GM18517 (cell line): Measurements from ENCODE around the gene NCAM1.
"Not testable (repeated sequence)": the region's sequence is repeated elsewhere in the genome, so short reads cannot be mapped to it uniquely, and the experiment has no call there.

ENCODE experiments used
- ATAC-seq: cut with Tn5 transposase; IDR thresholded peaks from one replicate; pipeline ENCODE4 v1.9.1; 2021; ENCODE audit warnings: mild to moderate bottlenecking, moderate library complexity; ENCODE audit not compliant: unreplicated experiment

Gene NCAM1

GRCh38 chr11:113021111-113021510, 59.9 kb downstream of the NCAM1 start:
- ATAC-seq: no peak

- no peak for ATAC-seq
These were observed 61.0 kb downstream of the NCAM1 start for GRCh38 chr11:113022262-113022661.

- no peak for ATAC-seq
These were observed 62.0 kb downstream of the NCAM1 start for GRCh38 chr11:113023228-113023627.

GRCh38 chr11:113023986-113024385, 62.8 kb downstream of the NCAM1 start:
- ATAC-seq: no peak

- ATAC-seq: no peak
These were observed 65.6 kb downstream of the NCAM1 start for GRCh38 chr11:113026778-113027177.

- ATAC-seq: no peak
These were observed 73.4 kb downstream of the NCAM1 start for GRCh38 chr11:113034576-113034975.

- no peak for ATAC-seq
These were observed 74.5 kb downstream of the NCAM1 start for GRCh38 chr11:113035708-113036107.

- no peak for ATAC-seq
These were observed 82.5 kb downstream of the NCAM1 start for GRCh38 chr11:113043698-113044097.

- ATAC-seq: no peak
These were observed 83.9 kb downstream of the NCAM1 start for GRCh38 chr11:113045146-113045545.

DNA sequence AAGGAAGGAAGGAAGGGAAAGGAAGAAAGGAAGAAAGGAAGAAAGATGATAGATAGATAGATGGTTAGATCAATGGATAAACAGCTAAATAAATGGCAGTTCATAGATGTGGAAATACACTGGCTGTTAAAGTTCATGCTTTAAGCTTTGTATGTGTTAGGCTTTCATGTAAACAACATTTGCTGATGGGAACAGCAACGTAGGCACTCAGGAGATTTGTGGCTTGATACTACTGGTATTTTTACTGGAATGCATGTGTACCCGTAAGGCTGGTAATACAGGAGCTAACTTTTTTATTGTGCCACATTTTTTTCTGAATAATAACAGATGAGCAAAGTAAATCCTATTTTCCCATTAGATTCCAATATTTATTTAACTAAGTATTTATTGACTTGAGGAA, 85.6 kb downstream of the NCAM1 start:
- ATAC-seq: no peak

DNA sequence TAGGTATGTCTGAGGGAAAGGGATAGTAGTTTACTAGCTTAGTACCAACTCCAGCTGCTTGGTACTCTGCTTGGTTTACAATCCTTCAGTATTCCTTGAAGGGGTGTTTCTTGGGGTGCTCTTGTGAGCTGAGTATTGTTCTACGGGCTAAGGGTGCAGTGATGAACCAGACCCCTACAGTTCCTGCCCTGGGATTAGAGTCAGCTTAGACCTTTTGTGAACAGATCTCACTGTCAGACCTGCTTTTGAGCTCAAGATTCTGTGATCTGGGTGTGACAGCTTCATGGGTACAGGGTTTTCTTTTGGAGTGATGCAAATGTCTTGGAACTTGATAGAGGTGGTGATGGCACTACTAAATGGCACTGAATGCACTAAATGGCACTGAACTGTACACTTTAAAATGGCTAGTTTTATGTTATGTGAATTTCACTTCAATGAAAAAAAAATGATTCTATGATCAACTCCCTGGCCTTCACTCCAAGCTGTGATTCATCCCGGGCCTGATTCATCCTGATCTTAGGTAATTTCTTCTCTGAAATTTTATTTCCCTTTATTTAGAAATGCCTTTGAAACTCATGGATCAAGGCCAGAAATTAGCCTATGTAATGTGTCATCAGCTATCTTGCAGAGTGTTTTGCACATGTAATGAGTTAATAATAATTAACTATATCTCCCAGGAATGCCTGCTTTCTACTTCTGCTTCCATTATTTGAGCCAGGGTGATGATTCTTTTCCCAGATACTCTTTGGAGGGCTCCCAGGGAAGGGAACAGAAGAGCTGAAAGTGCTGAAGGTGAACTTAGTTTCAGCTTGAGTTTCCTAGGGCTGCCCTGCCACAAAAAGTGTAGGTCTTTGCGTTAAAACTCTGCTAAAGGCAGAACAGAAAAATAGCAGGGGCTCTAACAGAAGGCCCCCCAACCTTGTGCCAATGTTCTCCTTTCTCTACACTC, 87.9 kb downstream of the NCAM1 start:
- ATAC-seq: no peak

- ATAC-seq: not testable (repeated sequence)
These were observed 91.8 kb downstream of the NCAM1 start for GRCh38 chr11:113053042-113053441.

DNA sequence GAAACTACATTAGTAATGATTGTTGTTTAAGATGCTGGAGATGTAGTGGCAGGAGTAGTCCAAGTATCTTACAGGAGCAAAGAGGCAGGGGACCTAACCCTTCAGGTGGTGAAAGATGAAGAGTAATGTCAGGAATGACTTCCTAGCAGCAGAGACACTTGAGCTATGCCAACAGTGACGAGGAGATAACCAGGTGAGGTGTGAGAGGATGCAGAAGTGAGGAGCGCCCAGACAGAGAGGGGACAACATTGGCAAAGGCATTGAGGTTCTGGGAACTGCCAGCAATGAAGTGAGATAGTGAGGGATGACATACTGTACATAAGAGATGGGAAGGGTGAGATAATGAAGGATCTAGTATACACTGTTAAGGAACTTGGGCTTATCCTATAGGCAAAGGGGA, 95.8 kb downstream of the NCAM1 start:
- ATAC-seq: no peak

DNA sequence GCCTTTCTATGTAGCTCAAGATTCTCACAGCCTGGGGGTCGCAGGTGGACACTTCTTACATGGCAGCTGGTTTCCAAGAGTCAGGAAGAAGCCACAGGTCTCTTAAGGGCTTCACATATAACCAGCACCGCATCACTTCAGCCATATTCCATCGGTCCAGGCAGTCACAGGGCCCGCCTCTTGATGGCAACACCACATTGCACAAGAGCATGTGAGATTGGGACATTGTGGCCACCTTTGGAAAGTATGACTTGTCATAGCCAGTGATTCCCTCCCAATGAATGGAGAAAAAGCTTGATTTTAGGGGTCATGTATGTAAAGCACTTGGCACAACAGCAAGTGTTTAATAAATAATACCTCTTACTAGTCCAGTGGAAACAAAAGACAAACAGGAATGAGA, 98.3 kb downstream of the NCAM1 start:
- ATAC-seq: no peak

DNA sequence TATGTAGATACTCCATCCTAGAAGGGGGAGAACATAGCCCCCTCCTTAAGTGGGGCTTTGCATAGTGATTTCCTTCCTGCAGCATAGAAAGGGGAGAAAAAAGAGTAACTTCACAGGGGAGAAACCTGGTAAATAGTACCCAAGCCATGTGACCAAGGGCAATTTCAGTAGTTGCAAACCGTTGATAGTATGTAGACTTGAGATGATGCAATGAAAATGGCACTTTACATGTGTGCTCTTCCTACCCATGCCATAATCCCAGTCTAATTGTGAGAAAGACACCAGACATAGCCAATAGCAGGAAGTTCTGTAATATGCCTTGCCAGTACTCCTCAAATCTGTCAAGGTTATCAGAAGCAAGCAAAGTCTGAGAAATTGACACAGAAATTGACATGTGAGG, 104.1 kb downstream of the NCAM1 start:
- ATAC-seq: no peak

DNA sequence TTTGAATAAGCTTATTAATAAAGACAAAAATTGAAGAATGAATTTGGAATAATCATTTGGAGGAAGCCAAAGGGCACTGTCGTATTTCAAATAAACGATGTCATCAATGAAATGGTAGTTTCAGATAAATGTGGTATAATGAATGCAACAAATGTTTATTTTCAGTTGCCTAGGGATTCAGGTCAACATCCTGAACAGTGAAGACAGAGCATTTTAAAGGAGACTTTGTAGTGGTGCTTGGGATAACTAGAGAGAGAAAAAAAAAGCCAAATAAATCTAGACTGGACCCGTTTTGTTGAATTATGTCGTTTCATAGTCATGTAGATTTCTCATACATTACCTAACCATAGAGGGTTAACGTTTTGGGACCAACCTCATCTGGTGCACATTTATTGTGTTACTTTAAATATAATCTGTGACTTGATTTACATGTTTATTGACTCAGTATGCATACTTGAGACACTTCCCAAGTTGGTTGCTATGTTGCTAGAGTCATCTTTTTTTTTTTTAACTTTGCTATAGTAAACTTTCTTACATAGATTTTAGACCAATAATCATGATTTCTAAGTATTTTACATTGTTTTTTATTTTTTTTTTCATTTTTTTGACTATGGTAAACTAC, 111.1 kb downstream of the NCAM1 start:
- no peak for ATAC-seq

GRCh38 chr11:113073290-113073953, 112.2 kb downstream of the NCAM1 start:
- no peak for ATAC-seq

DNA sequence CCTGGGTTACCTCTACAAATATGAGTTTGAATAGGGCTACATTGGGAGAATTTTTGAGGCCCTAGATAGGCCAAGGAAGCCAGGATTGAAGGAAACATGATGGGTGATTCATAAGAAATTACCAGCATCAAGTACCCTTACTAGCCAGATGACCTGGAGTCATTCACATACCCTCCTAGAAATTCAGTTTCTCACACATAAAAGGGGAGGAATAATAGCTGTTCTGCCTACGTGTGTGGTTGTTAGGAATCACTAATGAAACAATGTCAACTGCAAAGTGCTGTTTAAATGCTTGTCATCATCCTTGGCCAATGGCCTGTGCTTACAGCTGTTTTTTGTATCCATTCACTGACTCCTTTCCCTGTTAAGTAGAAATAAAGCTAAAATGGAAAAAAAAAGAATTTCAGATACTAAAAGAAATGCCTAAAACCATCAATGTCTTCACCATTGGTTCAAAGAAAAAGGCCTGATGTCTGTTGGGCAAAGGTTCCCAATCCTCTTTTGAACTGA, 114.4 kb downstream of the NCAM1 start:
- no peak for ATAC-seq

DNA sequence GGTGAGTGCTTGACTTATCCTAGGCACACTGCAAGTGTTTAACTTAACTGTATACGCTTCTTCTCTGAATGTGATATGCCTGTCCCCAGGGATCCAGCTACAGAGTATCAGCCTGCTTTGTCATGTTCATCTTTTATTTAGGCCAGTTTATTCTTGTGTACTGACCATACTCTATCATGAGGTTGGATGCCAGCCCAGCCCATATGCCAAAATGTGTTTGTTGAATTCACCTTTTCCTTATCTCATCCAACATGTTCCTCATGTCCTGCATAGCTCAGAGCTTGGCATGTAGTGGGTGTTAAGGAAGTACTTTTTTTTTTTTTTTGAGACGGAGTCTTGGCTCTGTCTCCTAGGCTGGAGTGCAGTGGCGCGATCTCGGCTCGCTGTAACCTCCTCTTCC, 116.2 kb downstream of the NCAM1 start:
- ATAC-seq: no peak

DNA sequence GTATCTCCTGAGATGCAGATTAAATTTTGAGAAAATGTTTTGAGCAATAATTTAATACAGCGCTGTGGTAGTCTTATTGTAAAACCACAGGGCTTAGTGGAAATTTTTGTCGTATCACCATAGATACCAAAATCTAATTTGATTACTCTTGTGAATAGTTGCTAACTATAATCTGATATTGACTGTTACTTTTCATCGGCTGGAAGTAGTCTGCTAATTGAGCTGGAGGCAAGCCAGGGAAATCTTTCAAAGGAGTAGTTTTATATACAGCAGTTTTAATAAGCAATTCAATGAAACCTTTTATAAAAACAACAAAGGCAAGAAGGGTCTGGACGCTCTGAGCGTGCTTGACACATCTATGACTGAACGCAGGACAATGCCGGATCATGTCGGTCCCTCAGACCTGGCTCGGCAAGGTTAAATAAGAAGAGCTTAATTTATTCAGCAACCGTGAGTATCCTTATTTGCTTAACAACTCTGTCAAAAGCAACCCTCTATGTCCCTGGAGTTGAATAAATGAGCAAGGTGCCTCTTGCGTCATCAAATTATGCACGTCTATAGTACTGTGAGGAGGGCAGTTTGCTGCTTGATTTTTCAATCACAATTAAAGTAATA, 121.2 kb downstream of the NCAM1 start:
- ATAC-seq: no peak

GRCh38 chr11:113083571-113083970, 122.4 kb downstream of the NCAM1 start:
- ATAC-seq: no peak
